Anterior cingulate cortex (tissue), 58 donors: ENCODE results near the gene DISP3.
"Not testable (repeated sequence)": the region's sequence is repeated elsewhere in the genome, so short reads cannot be mapped to it uniquely, and the experiment has no call there.

Experiments
- DNase-seq, 58 donors: peaks; one replicate each; lab custom pipeline; 2025; lab: John Stamatoyannopoulos, UW

DISP3 gene

DNA sequence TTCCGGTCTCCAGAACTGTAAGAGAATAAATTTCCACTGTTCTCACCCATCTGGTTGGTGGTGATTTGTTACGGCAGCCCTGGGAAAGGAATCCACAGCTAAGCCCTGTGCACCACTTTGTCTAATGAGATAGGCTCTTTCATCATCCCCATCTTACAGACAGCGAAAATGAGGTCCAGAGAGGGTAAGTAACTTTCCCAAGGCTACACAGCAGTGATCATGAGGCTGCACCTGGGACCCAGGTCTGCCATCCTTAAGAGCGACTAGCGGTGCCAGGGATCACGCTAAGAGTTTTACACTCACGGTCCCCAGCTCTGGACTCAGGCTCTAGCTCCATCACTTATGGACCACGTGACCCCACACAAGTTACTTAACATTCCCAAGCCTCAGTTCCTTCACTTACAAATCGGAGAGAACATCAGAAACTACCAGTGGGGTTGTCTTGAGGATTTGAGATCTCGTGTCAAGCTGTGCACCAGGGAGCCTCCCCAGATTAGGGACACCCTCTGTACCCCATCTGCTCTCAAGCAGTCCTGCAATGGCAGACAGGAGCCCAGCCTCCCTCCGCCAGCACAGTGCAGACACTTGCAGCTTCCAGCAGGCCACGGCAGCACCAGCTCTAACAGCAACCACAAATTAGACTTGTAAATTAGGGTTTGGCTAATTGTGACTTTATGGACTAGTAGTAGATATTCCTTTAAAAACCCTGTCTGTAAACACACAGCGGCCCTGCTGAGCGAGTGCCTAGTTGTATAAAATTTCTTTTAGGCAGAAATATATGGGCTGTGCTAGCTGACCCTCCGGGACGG, 87.3 kb downstream of the DISP3 start:
- DNase-seq = no peak

DNA sequence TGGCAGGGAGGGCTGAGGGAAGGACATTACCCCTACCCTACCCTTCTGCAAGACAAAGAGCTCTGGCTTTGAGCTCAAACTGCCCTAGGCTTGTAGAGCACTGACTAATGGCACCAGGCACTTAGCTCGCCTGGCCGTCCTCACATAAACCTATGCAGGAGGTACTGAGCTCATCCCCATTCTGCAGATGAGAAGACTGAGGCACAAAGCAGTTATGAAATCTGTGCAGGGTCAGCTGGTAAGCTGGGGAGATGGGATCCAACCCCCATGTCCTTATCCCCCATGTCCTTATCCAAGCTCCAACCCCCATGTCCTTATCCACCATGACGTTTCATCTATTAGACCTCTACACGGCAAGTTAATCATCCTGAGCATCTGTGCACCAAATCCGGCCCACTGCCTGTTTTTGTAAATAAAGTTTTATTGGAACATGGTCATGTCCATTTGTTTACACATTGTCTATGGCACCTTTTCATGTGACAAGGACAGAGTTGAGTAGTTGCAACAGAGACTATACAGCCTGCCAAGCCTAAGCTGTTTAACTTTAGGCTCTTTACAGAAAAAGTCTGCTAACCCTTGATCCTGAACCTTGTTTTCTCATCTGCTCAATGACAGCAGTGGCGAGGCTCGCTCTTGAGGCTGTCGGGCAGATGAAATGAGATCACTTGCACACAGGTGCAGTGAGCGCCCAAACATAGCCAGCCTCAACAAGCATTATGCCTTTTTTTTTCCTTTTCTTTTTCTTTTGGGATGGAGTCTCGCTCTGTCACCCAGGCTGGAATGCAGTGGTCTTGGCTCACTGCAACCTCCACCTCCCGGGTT, 88.5 kb downstream of the DISP3 start:
- no peak for DNase-seq

DNA sequence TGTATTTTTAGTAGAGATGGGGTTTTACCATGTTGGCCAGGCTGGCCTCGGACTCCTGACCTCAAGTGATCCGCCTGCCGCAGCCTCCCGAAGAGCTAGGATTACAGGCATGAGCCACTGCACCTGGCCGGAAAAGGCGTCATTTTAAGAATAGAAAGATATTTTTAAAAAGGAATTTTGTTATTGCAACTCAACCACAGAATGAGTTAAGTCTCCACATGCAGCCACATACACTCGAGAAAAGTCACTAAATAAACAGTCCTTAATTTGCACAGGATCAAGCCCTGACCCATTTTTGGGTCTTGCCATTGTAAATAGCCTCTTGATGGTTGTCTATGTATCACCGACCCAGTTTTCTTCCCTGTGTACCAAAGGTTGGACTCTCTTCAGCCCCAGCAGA, 89.7 kb downstream of the DISP3 start:
- DNase-seq = no peak

DNA sequence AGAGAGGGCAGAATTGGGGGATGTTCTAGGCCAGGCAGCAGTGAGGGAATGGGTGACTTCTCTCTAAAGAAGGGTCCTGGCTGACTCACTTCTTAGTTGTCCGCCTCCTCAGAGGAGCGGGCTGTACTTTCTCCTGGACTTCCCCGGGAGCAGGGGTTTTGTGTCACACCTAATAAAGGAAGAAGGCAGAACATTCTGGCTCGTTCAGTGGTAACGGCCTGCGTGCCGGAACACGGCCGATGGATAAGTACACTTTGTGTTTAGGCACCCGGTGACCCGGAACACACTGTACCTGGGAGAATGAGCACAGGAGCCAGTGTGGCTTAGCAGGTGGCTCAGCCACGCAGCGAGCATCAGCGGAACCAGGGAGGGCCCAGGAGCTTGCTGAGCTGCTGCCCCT, 90.6 kb downstream of the DISP3 start:
- DNase-seq = no peak

DNA sequence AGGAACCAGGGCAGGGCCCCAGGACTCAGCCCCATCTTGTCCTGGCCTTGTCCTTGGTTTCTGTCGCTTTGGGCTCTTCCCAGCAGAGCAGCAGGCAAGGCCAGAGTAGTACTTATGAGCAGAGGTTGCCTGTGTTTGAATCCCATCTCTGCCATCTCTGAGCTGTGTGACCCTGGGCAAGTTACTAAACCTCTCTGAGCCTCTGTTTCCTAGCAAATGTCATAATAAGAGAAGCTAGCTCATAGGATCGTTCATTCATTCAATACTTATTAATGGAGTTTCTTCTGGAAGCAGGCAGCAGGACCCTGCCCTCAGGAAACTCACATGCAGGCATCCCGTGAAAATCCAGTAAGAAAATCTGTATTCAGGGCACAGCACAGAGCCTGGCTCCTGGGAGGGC, 91.0 kb downstream of the DISP3 start:
- no peak for DNase-seq

DNA sequence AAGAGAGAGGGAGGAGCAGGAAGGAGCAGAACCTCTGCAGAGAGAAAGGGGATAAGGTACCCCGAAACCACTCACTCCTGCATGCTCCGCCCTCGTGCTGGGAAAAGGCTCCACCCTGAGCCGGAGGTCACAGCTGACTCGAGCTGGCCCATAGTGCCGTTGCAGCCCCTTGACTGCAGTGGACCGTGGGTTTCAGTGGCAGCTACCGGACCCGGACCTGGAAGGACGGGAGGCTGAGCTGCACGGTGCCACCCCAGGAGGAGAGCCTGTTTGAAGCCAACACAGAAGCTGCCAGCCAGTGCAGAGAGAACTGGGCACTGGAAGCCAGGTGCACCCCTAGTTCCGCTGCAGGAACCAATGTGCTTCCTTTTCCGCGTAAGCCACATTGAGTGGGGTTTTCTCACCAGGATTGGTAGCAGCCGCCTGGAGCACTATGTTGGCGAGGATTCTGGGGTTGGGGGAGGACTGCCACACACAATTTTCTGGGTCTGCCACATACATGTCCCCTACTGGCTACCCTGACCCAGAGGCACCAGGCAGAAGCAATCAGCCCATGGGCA, 91.9 kb downstream of the DISP3 start:
- no peak for DNase-seq

DNA sequence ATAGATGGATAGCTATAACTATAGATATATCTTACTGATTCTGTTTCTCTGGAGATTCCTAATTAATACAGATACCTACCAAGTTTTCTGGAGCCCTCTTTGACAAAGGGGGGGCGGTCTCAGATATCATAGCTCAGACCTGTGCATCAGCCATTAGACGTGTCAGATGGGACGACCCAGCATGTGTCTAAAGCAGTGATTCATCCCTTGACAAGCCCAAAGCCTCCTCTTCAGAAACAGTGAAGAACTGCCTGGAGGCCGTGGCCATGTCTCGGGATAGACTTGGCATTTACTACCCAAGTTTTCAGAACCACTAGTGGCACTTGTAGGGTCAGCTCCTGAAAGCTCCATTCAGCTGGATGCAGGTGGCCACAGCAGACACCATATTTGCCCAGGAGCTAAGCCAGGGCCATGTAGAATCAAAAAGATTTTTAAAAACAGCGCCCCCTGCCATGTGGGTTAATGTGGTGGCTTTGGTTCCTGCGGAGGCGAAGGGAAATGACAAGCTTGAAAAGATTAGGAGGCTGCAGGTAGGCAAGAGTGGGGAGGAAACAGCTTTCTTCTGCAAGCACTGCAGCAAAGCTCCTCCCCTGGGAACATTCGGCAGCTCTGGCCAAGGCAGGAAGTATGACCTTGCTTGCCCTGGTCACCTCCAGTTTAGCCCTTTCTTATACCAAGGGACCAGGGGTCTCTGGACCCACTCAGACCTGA, 93.1 kb downstream of the DISP3 start:
- DNase-seq = peak in 1 of 58 donors; percentile 5

DNA sequence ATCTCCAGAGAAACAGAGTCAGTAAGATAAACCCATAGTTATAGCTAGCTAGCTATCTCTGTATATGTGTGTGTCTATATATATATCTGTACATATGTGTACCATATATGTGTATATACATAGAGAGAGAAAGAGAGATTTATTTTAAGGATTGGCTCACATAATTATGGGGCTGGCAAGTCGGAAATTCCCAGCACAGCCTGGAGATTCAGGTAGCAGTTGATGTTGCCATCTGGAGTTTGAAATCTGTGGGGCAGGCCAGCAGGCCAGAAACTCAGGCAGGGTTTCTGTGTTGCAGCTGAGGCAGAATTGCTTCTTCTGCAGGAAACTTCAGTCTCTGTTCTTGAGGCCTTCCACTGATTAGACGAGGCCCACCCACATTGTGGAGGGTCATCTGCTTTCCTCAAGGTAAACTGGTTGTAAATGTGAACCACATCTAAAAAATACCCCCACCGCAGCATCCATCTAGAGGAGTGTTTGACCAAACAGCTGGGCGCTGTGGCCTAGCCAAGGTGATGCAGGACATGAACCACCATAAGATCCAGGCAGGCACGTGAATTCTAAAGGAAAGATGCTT, 94.2 kb downstream of the DISP3 start:
- no peak for DNase-seq

DNA sequence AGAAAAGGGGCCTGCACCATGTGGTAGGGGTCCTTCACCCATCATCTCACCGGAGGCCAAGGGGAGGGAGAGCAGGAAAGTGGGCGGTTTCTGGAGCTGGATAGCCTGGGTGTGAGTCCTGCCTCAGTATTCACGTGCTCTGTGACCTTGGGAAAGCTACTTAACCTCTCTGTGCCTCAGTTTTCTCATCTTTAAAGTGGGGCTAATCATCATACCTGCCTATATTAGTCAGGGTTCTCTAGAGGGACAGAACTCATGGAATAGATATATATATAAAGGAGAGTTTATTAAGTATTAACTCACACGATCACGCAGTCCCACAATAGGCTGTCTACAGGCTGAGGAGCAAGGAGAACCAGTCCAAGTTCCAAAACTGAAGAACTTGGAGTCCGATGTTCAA, 96.6 kb downstream of the DISP3 start:
- DNase-seq = no peak

DNA sequence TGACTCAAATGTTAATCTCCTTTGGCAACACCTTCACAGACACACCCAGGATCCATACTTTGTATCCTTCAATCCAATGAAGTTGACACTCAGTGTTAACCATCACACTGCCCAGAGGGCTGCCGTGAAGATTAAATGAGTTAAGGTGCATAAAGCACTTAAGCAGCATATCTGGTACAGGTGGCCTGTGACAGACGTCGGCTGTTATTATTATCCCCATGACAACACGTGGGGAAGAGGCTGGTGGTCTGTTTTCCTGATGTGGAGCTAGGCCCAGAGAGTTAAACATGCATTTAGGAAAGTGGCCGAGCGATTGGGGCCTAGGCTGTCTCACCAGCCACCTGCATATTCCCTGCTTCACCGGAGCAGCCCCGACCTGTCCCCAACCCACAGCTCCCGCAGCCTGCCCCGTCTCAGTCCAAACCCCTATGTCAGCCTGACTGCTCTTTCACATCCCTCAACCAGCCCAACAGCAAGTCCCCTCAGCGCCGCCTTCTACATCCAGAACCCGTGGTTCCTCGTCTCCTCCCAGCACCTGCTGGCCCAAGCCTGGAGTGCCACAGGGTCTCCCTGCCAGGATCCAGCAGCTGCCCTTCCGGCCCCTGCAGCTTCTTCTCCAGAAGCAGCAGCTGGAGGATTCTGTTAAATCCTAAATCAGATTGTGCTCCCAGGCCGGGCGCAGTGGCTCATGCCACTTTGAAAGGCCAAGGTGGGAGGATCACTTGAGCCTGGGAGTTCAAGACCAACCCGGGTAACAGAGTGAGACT, 97.3 kb downstream of the DISP3 start:
- DNase-seq = no peak

DNA sequence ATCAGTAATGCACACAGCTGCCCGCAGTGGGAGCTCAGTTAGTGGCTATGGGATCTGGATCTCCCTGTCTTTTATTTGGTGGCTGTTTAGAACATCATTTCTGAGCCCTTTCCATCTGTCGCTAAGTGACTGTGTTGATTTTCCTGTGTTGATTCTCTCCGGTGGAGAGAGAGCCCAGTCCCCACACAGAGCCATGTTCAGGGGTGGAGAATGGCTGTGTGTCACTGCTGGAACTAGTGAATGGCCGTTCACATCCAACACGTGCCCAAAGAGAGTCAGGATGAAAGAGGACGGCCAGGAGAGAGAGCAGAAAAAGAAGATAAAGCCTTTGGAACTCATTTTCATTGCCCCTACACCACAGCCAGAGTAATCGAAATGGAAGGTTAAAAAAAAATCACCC, 99.0 kb downstream of the DISP3 start:
- no peak for DNase-seq

DNA sequence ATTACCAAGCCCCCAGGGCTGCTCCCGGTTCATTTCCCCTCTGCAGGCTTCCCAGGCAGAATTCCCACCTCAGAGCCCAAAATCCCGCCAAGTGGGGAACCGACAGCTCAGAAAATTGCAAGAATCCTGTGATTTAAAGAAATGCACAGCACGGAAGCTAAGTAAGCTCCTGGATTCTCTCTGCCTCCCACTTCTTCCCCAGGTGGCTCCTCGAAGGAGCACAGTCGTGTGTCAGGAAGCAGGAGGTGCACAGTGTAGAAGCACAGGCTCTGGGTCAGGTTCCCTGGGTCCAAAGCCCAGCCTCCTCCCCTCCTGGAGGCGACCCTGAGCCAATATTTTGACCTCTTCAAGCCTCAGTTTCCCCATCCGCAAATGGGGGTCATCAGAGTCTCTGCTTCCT, 100.6 kb downstream of the DISP3 start:
- peak in 1 of 58 donors; percentile 1 for DNase-seq

DNA sequence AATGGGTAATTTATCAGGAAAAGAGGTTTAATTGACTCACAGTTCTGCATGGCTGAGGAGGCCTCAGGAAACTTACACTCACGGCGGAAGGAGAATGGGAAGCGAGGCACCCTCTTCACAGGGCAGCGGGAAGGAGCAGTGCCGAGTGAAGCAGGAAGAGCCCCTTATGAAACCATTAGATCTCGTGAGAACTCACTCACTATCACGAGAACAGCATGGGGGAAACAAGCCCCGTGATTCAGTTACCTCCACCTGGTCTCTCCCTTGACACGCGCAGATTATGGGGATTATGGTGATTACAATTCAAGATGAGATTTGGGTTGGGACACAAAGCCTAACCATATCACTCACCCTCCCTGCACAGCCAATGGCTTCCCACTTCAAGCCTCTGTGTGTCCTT, 101.1 kb downstream of the DISP3 start:
- not testable (repeated sequence) for DNase-seq

DNA sequence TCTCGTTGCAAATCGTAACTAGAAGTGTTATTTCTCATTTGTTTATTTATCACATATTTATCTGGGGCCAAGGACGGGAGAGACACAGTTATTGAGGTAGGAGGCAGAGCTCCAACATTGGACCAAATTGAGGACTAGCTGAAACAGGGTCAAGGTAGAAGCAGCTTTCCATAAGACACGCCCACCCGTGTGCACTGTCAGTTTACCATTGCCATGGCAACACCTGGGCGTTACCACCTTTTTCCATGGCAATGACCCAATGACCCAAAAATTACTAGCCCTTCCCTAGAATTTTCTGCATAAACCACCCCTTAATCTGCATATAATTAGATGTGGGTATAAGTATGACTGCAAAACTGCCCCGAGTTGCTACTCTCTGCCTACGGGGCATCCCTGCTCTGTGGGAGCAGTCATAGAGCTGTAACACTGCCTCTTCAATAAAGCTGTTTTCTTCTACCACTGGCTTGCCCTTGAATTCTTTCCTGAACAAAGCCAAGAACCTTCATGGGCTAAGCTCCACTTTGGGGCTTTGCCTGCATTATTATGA, 102.6 kb downstream of the DISP3 start:
- DNase-seq = no peak

DNA sequence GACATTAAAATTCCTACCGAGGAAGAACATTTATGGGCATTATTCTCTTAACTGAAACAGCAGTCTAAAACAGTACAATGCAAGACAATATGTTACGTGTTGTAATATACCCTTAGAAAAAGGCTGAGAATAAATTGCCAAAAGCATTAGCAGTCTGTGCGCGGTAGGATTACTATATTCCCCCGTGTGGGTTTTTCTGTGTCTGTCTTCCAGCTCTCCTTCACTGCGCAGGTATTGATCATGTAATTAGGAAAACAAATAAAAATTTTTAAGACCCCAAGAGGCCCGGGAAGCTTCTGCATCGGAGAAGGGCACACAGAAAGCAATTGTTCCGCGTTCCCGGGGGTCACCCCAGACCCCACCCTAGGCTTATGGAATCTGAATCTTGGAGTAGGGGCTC, 106.4 kb downstream of the DISP3 start:
- no peak for DNase-seq
